Measurements from ENCODE around the gene CABCOCO1.

The CABCOCO1 gene

DNA sequence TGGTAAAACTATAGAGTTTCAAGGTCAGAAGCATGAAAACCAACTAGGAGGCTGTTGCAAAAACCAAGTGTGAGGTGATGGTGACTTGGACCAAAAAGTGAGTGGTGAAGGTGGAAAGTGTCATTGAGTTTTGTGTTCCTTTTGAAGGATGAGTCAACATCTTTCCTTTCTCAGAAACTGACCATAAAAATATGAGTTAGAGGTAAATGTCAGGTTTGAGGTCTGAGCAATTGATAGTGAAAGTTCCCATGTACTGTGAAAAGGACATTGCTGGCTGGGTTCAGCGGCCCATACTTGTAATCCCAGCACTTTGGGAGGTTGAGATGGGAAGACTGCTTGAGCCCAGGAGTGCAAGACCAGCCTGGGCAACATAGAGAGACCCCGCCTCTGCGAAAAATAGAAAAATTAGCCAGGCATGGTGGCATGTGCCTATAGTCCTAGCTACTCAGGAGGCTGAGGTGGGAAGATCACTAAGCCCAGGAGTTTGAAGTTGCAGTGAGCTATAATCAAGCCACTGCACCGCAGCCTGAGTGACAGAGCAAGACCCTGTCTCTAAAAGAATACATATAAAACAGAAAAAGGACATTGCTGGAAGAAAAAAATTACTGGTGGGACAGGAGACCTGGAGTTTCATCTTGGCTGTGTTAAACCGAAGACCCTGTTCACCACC, 149.5 kb downstream of the CABCOCO1 start:
- TF ChIP-seq, protein P1, sequence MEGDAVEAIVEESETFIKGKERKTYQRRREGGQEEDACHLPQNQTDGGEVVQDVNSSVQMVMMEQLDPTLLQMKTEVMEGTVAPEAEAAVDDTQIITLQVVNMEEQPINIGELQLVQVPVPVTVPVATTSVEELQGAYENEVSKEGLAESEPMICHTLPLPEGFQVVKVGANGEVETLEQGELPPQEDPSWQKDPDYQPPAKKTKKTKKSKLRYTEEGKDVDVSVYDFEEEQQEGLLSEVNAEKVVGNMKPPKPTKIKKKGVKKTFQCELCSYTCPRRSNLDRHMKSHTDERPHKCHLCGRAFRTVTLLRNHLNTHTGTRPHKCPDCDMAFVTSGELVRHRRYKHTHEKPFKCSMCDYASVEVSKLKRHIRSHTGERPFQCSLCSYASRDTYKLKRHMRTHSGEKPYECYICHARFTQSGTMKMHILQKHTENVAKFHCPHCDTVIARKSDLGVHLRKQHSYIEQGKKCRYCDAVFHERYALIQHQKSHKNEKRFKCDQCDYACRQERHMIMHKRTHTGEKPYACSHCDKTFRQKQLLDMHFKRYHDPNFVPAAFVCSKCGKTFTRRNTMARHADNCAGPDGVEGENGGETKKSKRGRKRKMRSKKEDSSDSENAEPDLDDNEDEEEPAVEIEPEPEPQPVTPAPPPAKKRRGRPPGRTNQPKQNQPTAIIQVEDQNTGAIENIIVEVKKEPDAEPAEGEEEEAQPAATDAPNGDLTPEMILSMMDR (IDR thresholded peaks at IDR 0.05; ENCODE audit: extremely low read depth, missing control alignments), result no peak
- DNase-seq (ENCODE audit: low spot score), result peak; percentile 19

DNA sequence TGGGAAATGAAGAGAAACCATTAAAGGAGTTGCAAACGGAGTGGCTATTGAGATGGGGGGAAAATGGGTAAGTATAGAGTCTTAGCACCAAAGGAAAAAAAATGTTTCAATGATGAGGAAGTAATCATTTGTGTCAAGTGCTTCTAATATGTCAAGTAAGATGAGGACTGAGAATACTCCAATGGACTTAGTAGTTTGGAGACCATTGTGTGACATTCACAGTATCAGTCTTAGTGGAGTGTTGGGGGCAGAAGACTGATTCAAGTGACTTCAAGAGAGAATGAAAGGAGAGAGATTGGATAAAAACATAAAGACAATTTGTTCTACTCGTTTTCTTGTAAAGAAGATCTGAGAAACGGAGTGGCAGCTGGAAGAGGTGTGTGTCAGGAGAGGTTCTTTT, 150.2 kb downstream of the CABCOCO1 start:
- TF ChIP-seq, protein P1 (IDR thresholded peaks at IDR 0.05; ENCODE audit: extremely low read depth, missing control alignments), result no peak
- DNase-seq (ENCODE audit: low spot score), result no peak

DNA sequence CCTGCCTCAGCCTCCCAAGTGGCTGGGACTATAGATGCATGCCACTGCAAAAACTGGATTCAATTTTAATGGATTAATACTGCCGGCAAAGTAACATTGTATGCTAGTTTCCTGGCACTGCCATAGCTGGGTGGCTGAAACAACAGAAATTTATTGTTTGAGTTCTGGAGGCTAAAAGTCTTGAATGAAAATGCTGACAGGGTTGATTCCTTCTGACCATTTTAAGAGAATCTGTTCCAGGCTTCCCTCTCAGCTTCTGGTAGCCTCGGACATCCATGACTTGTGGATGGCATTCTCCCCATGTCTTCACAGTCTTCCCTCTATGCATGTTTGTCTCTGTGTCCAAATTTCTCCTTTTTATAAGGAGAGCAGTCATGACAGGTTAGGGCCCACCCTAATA, 151.4 kb downstream of the CABCOCO1 start:
- DNase-seq (ENCODE audit: low spot score), result no peak
- TF ChIP-seq, protein P1 (IDR thresholded peaks at IDR 0.05; ENCODE audit: extremely low read depth, missing control alignments), result no peak

DNA sequence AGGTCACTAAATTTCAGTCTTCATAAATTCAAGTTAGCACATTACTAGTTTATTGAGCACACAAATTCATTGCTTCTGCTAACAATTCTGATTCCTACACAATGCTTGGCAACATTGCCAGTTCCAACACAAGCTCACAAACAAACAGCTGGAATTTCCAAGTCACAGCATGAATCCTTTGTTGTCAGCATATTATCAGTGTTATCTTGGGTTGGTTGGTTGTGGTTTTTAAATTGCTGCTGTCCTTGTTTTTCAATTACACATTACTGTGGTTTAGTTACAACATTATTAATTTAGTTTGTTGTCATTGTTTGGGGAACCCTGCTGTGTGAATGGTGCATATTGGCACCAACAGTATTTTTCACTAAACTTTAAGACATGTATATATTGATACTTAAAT, 152.8 kb downstream of the CABCOCO1 start:
- DNase-seq (ENCODE audit: low spot score), result no peak
- TF ChIP-seq, protein P1 (IDR thresholded peaks at IDR 0.05; ENCODE audit: extremely low read depth, missing control alignments), result no peak

Data from GM20000 (cell line).